H9 (cell line): ENCODE measurements around the gene ADSS1. TPM values are rescaled to one million over a fixed set of nuclear protein-coding genes. Genes with fewer than 3 reads are reported as not detected.

ENCODE experiments used
- DNase-seq: peaks from one replicate; pipeline ENCODE4 v3.0.0-alpha.2; 2017
- H2AFZ ChIP-seq: one replicate; pipeline ENCODE4 v1.6.1; 2013; ENCODE audit warnings: mild to moderate bottlenecking, low read length, control low read depth, moderate library complexity
- H2AK5ac ChIP-seq: 2 replicates; pipeline ENCODE4 v1.6.1; 2013; ENCODE audit warnings: low read length, control low read depth, mixed read lengths; ENCODE audit not compliant: insufficient read length
- H2BK120ac ChIP-seq: one replicate; pipeline ENCODE4 v1.6.1; 2013; ENCODE audit warnings: low read depth, mild to moderate bottlenecking, low read length, control low read depth, inconsistent platforms; ENCODE audit not compliant: poor library complexity, severe bottlenecking
- H2BK12ac ChIP-seq: 2 replicates; pipeline ENCODE4 v1.6.1; 2013; ENCODE audit warnings: low read length, control low read depth, mixed read lengths, low read depth; ENCODE audit not compliant: insufficient read length
- H2BK15ac ChIP-seq: 2 replicates; pipeline ENCODE4 v1.6.1; 2013; ENCODE audit warnings: low read depth, low read length, control low read depth
- H2BK20ac ChIP-seq: one replicate; pipeline ENCODE4 v1.6.1; 2013; ENCODE audit warnings: low read depth, mild to moderate bottlenecking, low read length, control low read depth, inconsistent platforms; ENCODE audit not compliant: poor library complexity, severe bottlenecking
- H2BK5ac ChIP-seq: 2 replicates; pipeline ENCODE4 v1.6.1; 2013; ENCODE audit warnings: low read length, control low read depth, mixed read lengths; ENCODE audit not compliant: insufficient read length
- H3K14ac ChIP-seq: 2 replicates; pipeline ENCODE4 v1.6.1; 2013; ENCODE audit warnings: low read length, control low read depth; ENCODE audit not compliant: insufficient read depth
- H3K18ac ChIP-seq: 2 replicates; pipeline ENCODE4 v1.6.1; 2013; ENCODE audit warnings: low read depth, mild to moderate bottlenecking, mixed read lengths, low read length, control low read depth; ENCODE audit not compliant: insufficient read length
- H3K23ac ChIP-seq: 2 replicates; pipeline ENCODE4 v1.6.1; 2013; ENCODE audit warnings: low read length, control low read depth, mixed read lengths, low read depth; ENCODE audit not compliant: insufficient read length
- H3K23me2 ChIP-seq: 2 replicates; pipeline ENCODE4 v1.6.1; 2013; ENCODE audit warnings: low read depth, mild to moderate bottlenecking, mixed read lengths, low read length, control low read depth; ENCODE audit not compliant: insufficient read length, poor library complexity, severe bottlenecking
- H3K27ac ChIP-seq: 2 replicates; pipeline ENCODE4 v1.5.1; 2013; ENCODE audit warnings: low read length, control low read depth, mixed read lengths, low read depth; ENCODE audit not compliant: insufficient read length
- H3K27me3 ChIP-seq: 2 replicates; pipeline ENCODE4 v1.6.1; 2013; ENCODE audit warnings: low read length, control low read depth, inconsistent platforms; ENCODE audit not compliant: insufficient read depth
- H3K4ac ChIP-seq: 2 replicates; pipeline ENCODE4 v1.6.1; 2013; ENCODE audit warnings: low read depth, mild to moderate bottlenecking, control low read depth, inconsistent platforms, low read length, moderate library complexity
- H3K4me1 ChIP-seq: 2 replicates; pipeline ENCODE4 v1.6.1; 2013; ENCODE audit warnings: low read length, control low read depth, inconsistent platforms; ENCODE audit not compliant: insufficient read depth
- H3K4me2 ChIP-seq: 2 replicates; pipeline ENCODE4 v1.6.1; 2013; ENCODE audit warnings: low read length, control low read depth, mixed read lengths; ENCODE audit not compliant: insufficient read length, insufficient read depth
- H3K56ac ChIP-seq: 2 replicates; pipeline ENCODE4 v1.6.1; 2013; ENCODE audit warnings: low read depth, mild to moderate bottlenecking, mixed read lengths, low read length, control low read depth; ENCODE audit not compliant: insufficient read length
- H3K79me1 ChIP-seq: 2 replicates; pipeline ENCODE4 v1.6.1; 2013; ENCODE audit warnings: low read depth, mild to moderate bottlenecking, moderate library complexity, low read length, control low read depth, inconsistent platforms; ENCODE audit not compliant: insufficient read depth, poor library complexity, severe bottlenecking
- H3K79me2 ChIP-seq: 2 replicates; pipeline ENCODE4 v1.6.1; 2013; ENCODE audit warnings: low read length, control low read depth, inconsistent platforms; ENCODE audit not compliant: insufficient read depth
- H3K9ac ChIP-seq: 2 replicates; pipeline ENCODE4 v1.6.1; 2013; ENCODE audit warnings: low read length, control low read depth, mixed read lengths; ENCODE audit not compliant: insufficient read length; ENCODE audit errors: extremely low read depth
- H3K9me3 ChIP-seq: one replicate; pipeline ENCODE4 v1.6.1; 2013; ENCODE audit warnings: low read depth, low read length, inconsistent platforms; ENCODE audit not compliant: control insufficient read depth
- H3T11ph ChIP-seq: one replicate; pipeline ENCODE4 v1.6.1; 2013; ENCODE audit warnings: mild to moderate bottlenecking, low read length, control low read depth, inconsistent platforms
- H4K20me1 ChIP-seq: one replicate; pipeline ENCODE4 v1.6.1; 2013; ENCODE audit not compliant: control insufficient read depth, insufficient read length, insufficient read depth
- H4K5ac ChIP-seq: 2 replicates; pipeline ENCODE4 v1.6.1; 2013; ENCODE audit warnings: low read depth, mild to moderate bottlenecking, mixed read lengths, low read length, control low read depth; ENCODE audit not compliant: insufficient read length
- H4K8ac ChIP-seq: replicated peaks from 2 replicates; pipeline ENCODE4 v1.6.1; 2013; ENCODE audit warnings: low read length, control low read depth, mixed read lengths, low read depth; ENCODE audit not compliant: insufficient read length
- H4K91ac ChIP-seq: 2 replicates; pipeline ENCODE4 v1.6.1; 2013; ENCODE audit warnings: low read depth, mild to moderate bottlenecking, moderate library complexity, mixed read lengths, low read length, control low read depth; ENCODE audit not compliant: insufficient read length
- H3K27ac Mint-ChIP-seq, 3 experiments: 2 replicates in 2 of 3; 3 replicates in 1 of 3; pipeline ENCODE4 v1.8.0; 2020 to 2021; ENCODE audit warnings: mixed read lengths in 3 of 3, mild to moderate bottlenecking in 1 of 3, moderate library complexity in 1 of 3
- H3K27me3 Mint-ChIP-seq: 2 replicates; pipeline ENCODE4 v1.8.0; 2021; ENCODE audit warnings: low read depth, mild to moderate bottlenecking, moderate library complexity, mixed read lengths
- H3K36me3 Mint-ChIP-seq, 3 experiments: 2 replicates in 2 of 3; 3 replicates in 1 of 3; pipeline ENCODE4 v1.8.0; 2020 to 2021; ENCODE audit warnings: low read depth in 3 of 3, mixed read lengths in 3 of 3; ENCODE audit not compliant: insufficient read depth in 1 of 3
- H3K4me1 Mint-ChIP-seq, 2 experiments: 2 replicates each; pipeline ENCODE4 v1.8.0; 2020; ENCODE audit warnings: mixed read lengths in 2 of 2
- H3K4me3 Mint-ChIP-seq, 2 experiments: 2 replicates in 1 of 2; 3 replicates in 1 of 2; pipeline ENCODE4 v1.8.0; 2020 to 2021; ENCODE audit warnings: mild to moderate bottlenecking in 2 of 2, mixed read lengths in 2 of 2, moderate library complexity in 1 of 2
- H3K9me3 Mint-ChIP-seq, 2 experiments: 2 replicates in 1 of 2; 3 replicates in 1 of 2; pipeline ENCODE4 v1.8.0; 2020; ENCODE audit warnings: mild to moderate bottlenecking in 2 of 2, mixed read lengths in 2 of 2, moderate library complexity in 1 of 2
- WGBS: extraction: QIAGEN DNeasy Blood & Tissue Kit; methylation state at CpG from one replicate; pipeline ENCODE4 v1.1.7; 2013; ENCODE audit warnings: missing lambda C conversion rate, low lambda C conversion rate, mixed read lengths; ENCODE audit not compliant: insufficient read length; ENCODE audit errors: extremely low coverage; 5-methylcytosine and 5-hydroxymethylcytosine counted together
- total RNA-seq: library from RNA; stranded (reverse); gene quantifications from 2 replicates; pipeline ENCODE4 v1.2.1, GENCODE V29; 2021
- TF ChIP-seq, protein P1 (sequence below): fragments of 200-600 bp; sonication (generic); conservative IDR thresholded peaks from 3 replicates; pipeline ENCODE4 v1.8.0; 2021; ENCODE audit warnings: antibody characterized with exemption, mild to moderate bottlenecking

Gene ADSS1
- total RNA-seq, 1 experiment from 2014 or later, result 8.5 TPM

- Mint-ChIP-seq H3K4me1 (no peaks in the 10 kb centered on the region), H3K27me3 (no peaks in the 10 kb centered on the region), H3K27ac (no peak overlapping the region; a peak in 1 of 7 replicates), H3K9me3 (no peaks in the 10 kb centered on the region), H3K36me3 (peaks cover 3 to 17% (median 8%) of the 10 kb centered on the region in 3 experiments; a peak in 5 of 7 replicates), H3K4me3 (no peak overlapping the region)
- no peak overlapping the region for H4K91ac ChIP-seq
- H2BK120ac ChIP-seq, result no peak overlapping the region
- no peak overlapping the region for H3K4ac ChIP-seq
- no CpG with 5 or more reads among the region's 32 CpGs for WGBS
- H4K5ac ChIP-seq, result no peak overlapping the region
- H3T11ph ChIP-seq, result no peak overlapping the region
- H3K4me1 ChIP-seq, result no peaks in the 10 kb centered on the region
- TF ChIP-seq, protein P1, sequence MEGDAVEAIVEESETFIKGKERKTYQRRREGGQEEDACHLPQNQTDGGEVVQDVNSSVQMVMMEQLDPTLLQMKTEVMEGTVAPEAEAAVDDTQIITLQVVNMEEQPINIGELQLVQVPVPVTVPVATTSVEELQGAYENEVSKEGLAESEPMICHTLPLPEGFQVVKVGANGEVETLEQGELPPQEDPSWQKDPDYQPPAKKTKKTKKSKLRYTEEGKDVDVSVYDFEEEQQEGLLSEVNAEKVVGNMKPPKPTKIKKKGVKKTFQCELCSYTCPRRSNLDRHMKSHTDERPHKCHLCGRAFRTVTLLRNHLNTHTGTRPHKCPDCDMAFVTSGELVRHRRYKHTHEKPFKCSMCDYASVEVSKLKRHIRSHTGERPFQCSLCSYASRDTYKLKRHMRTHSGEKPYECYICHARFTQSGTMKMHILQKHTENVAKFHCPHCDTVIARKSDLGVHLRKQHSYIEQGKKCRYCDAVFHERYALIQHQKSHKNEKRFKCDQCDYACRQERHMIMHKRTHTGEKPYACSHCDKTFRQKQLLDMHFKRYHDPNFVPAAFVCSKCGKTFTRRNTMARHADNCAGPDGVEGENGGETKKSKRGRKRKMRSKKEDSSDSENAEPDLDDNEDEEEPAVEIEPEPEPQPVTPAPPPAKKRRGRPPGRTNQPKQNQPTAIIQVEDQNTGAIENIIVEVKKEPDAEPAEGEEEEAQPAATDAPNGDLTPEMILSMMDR, result no peak
- H3K27me3 ChIP-seq, result no peaks in the 10 kb centered on the region
- no peaks in the 10 kb centered on the region for H3K9me3 ChIP-seq
- H3K23me2 ChIP-seq, result no peaks in the 10 kb centered on the region
- H2BK12ac ChIP-seq, result no peak overlapping the region
- no peak for DNase-seq
- no peaks in the 10 kb centered on the region for H4K20me1 ChIP-seq
- H3K4me2 ChIP-seq, result no peak overlapping the region
- H4K8ac ChIP-seq, result no peak overlapping the region
- H2BK5ac ChIP-seq, result no peak overlapping the region
- no peak overlapping the region for H2BK15ac ChIP-seq
- H2BK20ac ChIP-seq, result no peak overlapping the region
- H3K56ac ChIP-seq, result no peak overlapping the region
- no peaks in the 10 kb centered on the region for H3K79me2 ChIP-seq
- H3K27ac ChIP-seq, result no peak overlapping the region
- no peak overlapping the region for H3K14ac ChIP-seq
- no peak overlapping the region for H2AFZ ChIP-seq
- H2AK5ac ChIP-seq, result no peak overlapping the region
- H3K9ac ChIP-seq, result no peak overlapping the region
- no peak overlapping the region for H3K23ac ChIP-seq
- H3K18ac ChIP-seq, result no peak overlapping the region
- H3K79me1 ChIP-seq, result no peaks in the 10 kb centered on the region
Measured at GRCh38 chr14:104779776-104780512, 55.9 kb downstream of the ADSS1 start.
